ENCODE data around the gene TUBAL3. TPM values are rescaled to one million over a fixed set of nuclear protein-coding genes. Genes with fewer than 3 reads are reported as not detected.

The TUBAL3 gene
- total RNA-seq, 1 experiment from 2014 or later = 0.15 TPM

- TF ChIP-seq FOXK1 (CRISPR knock-in tag; IDR thresholded peaks at IDR 0.05) (peak; percentile 79), CREB1 (CRISPR knock-in tag; IDR thresholded peaks at IDR 0.05) (0 out of 2 replicates have a peak, but pooled peaks have one; percentile 41), USF1 (CRISPR knock-in tag; IDR thresholded peaks at IDR 0.05) (peak; percentile 94), CBFB (CRISPR knock-in tag; IDR thresholded peaks at IDR 0.05; ENCODE audit: low read depth) (0 out of 2 replicates have a peak, but pooled peaks have one; percentile 49), AFF4 (CRISPR knock-in tag; IDR thresholded peaks at IDR 0.05; ENCODE audit: borderline replicate concordance) (0 out of 2 replicates have a peak, but pooled peaks have one; percentile 44)
These were observed 41.8 kb upstream of the TUBAL3 start (continued) for GRCh38 chr10:5446390-5446926.

- ChIA-PET POLR2A (no interaction called here), CTCF (interaction anchor here (0.6 to 0.9 kb wide), 3 partner anchors 177 to 630 kb away, joined by 3 read pairs; no protein-coding TSS in a partner anchor)
- Mint-ChIP-seq H3K27me3 (ENCODE audit: low read depth) (no peaks in the 10 kb centered on the region), H3K4me1 (peaks cover 29% of the 10 kb centered on the region), H3K4me3 (no peak overlapping the region), H3K36me3 (no peaks in the 10 kb centered on the region), H3K9me3 (no peaks in the 10 kb centered on the region), H3K27ac (peak overlapping the region; percentile 35)
- TF ChIP-seq ZNF138 (CRISPR knock-in tag; conservative IDR thresholded peaks at IDR 0.05) = no peak
- no peak for TF ChIP-seq RELA (CRISPR knock-in tag; IDR thresholded peaks at IDR 0.05; ENCODE audit: borderline replicate concordance)
- no peak for TF ChIP-seq NR3C1 (CRISPR knock-in tag; conservative IDR thresholded peaks at IDR 0.05; ENCODE audit: low read depth)
- TF ChIP-seq RORB (CRISPR knock-in tag; IDR thresholded peaks at IDR 0.05) = no peak
- no peak for TF ChIP-seq JAZF1 (CRISPR knock-in tag; IDR thresholded peaks at IDR 0.05)
- no peak for TF ChIP-seq JUN (CRISPR knock-in tag; IDR thresholded peaks at IDR 0.05)
- TF ChIP-seq GTF2I (CRISPR knock-in tag; conservative IDR thresholded peaks at IDR 0.05) = no peak
- no peak for TF ChIP-seq CREM (CRISPR knock-in tag; IDR thresholded peaks at IDR 0.05)
- TF ChIP-seq TEAD1 (CRISPR knock-in tag; IDR thresholded peaks at IDR 0.05) = no peak
- TF ChIP-seq E2F5 (CRISPR knock-in tag; IDR thresholded peaks at IDR 0.05) = no peak
- TF ChIP-seq ZNF423 (CRISPR knock-in tag; IDR thresholded peaks at IDR 0.05) = no peak
- TF ChIP-seq ZBTB43 (CRISPR knock-in tag; IDR thresholded peaks at IDR 0.05) = no peak
- TF ChIP-seq GRHL2 (CRISPR knock-in tag; IDR thresholded peaks at IDR 0.05; ENCODE audit: insufficient replicate concordance, severe bottlenecking) = no peak
- no peak for TF ChIP-seq MAX (CRISPR knock-in tag; IDR thresholded peaks at IDR 0.05)
- TF ChIP-seq FOXP1 (CRISPR knock-in tag; IDR thresholded peaks at IDR 0.05; ENCODE audit: borderline replicate concordance) = no peak
- TF ChIP-seq TEAD4 (CRISPR knock-in tag; IDR thresholded peaks at IDR 0.05) = no peak
- no peak for TF ChIP-seq SP1 (CRISPR knock-in tag; conservative IDR thresholded peaks at IDR 0.05)
- no peak for TF ChIP-seq ZNF416 (CRISPR knock-in tag; IDR thresholded peaks at IDR 0.05)
- TF ChIP-seq SOX15 (CRISPR knock-in tag; IDR thresholded peaks at IDR 0.05) = no peak
- ATAC-seq (no peak), DNase-seq (ENCODE audit: low spot score) (no peak)
These were observed 40.4 kb upstream of the TUBAL3 start for GRCh38 chr10:5445006-5445405.

Data from WTC11 (cell line).